ENCODE results near the gene R3HDM2.

DNA sequence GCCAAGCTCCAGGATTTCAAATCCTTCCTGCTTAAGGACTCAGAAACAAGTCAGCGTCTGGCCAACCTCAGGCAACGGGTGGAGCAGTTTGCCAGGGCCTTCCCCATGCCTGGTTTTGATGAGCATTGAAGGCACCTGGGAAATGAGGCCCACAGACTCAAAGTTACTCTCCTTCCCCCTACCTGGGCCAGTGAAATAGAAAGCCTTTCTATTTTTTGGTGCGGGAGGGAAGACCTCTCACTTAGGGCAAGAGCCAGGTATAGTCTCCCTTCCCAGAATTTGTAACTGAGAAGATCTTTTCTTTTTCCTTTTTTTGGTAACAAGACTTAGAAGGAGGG lies 196.6 kb downstream of the R3HDM2 start:
- no peak for TF ChIP-seq EZH2 (IDR thresholded peaks at IDR 0.05; ENCODE audit: borderline replicate concordance, low read depth, low read length, severe bottlenecking)
- TF ChIP-seq, protein P1, sequence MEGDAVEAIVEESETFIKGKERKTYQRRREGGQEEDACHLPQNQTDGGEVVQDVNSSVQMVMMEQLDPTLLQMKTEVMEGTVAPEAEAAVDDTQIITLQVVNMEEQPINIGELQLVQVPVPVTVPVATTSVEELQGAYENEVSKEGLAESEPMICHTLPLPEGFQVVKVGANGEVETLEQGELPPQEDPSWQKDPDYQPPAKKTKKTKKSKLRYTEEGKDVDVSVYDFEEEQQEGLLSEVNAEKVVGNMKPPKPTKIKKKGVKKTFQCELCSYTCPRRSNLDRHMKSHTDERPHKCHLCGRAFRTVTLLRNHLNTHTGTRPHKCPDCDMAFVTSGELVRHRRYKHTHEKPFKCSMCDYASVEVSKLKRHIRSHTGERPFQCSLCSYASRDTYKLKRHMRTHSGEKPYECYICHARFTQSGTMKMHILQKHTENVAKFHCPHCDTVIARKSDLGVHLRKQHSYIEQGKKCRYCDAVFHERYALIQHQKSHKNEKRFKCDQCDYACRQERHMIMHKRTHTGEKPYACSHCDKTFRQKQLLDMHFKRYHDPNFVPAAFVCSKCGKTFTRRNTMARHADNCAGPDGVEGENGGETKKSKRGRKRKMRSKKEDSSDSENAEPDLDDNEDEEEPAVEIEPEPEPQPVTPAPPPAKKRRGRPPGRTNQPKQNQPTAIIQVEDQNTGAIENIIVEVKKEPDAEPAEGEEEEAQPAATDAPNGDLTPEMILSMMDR (IDR thresholded peaks at IDR 0.05; ENCODE audit: borderline replicate concordance, extremely low read depth, low read length, poor library complexity, severe bottlenecking): no peak
